ENCODE results near the gene JAKMIP1.

DNA sequence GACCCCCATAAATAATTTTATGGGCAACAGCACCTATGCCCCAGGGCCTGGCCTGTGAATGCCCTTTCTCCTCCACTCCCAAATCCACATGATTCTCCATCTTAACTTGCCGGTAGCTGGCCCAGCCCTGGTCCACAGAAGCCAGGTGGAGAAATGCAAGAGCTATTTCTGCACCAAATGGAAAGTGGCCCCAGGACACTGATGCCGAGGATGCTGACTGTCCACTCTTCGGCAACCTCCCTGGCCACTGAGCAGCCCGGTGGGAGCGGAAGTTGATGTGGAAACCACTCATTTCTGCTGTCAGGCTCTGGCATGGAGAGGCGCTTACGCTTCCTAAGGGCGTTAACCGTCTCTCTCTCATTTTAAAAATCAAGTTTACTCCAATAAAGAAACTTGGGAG is 58.8 kb downstream of the JAKMIP1 start:
- TF ChIP-seq, protein P1, sequence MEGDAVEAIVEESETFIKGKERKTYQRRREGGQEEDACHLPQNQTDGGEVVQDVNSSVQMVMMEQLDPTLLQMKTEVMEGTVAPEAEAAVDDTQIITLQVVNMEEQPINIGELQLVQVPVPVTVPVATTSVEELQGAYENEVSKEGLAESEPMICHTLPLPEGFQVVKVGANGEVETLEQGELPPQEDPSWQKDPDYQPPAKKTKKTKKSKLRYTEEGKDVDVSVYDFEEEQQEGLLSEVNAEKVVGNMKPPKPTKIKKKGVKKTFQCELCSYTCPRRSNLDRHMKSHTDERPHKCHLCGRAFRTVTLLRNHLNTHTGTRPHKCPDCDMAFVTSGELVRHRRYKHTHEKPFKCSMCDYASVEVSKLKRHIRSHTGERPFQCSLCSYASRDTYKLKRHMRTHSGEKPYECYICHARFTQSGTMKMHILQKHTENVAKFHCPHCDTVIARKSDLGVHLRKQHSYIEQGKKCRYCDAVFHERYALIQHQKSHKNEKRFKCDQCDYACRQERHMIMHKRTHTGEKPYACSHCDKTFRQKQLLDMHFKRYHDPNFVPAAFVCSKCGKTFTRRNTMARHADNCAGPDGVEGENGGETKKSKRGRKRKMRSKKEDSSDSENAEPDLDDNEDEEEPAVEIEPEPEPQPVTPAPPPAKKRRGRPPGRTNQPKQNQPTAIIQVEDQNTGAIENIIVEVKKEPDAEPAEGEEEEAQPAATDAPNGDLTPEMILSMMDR (IDR thresholded peaks at IDR 0.05), result no peak
- TF ChIP-seq EZH2 (IDR thresholded peaks at IDR 0.05), result no peak

Measured in neural progenitor cell (in vitro differentiated cells).